ENCODE data around the gene KREMEN2. TPM values are rescaled to one million over a fixed set of nuclear protein-coding genes. Genes with fewer than 3 reads are reported as not detected.

The KREMEN2 gene
- total and polyA plus RNA-seq, 2 donors (not counting 3 experiments of a cell fraction or from before 2014, with no cell fraction given), result not detected

DNA sequence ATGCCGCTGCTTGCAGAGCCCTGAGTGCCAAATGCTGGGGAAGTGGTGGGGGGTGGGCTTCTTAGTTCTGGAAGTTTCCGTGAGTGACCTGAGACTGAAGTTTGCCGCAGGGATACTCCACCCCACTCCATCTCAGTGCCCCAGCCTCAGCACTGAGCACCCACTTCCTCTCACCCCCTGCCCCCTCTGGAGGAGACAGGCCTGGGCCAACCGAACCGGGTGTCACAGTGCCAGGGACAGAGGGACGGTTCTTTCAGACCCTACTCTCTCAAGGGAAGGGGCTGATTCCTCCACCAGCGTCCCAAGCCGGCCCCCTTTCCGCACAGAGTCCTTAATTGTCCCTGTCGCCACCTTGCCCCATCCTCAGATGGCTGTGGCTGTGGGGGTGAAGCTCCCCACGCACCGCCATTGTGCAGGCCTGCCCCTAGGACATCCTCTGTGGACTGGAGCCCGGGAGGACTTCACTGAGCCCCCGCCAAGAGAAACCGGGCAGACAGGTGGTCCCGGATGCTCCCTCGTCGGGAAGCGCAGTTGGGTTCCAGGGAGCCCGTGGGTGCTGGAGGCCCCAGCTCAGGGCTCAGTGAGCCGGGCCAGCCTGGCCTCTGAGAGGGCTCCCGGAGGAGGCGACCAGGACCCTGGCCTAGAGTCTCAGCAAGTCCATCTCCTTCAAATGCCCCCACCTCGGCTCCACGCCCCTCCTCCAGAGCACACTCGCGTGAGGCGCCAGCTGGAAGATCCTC is 1.6 kb upstream of the KREMEN2 start:
- FAIRE-seq (no peak), DNase-seq (ENCODE audit: low read depth, low spot score) (no peak)
- H4K20me1 ChIP-seq (replicated peaks; ENCODE audit: control insufficient read depth, extremely low read depth, insufficient read depth, low read length), result no peaks in the 10 kb centered on the region
- H3K9ac ChIP-seq (replicated peaks; ENCODE audit: extremely low read depth, insufficient read depth, low read length), result no peak overlapping the region
- H3K36me3 ChIP-seq (ENCODE audit: control insufficient read depth in 2 of 2, extremely low read depth in 1 of 2, insufficient read depth in 2 of 2, low read length in 2 of 2), result no peaks in the 10 kb centered on the region
- H2AFZ ChIP-seq (ENCODE audit: low read depth, low read length), result no peak overlapping the region
- peaks cover 27 to 48% of the 10 kb centered on the region in 2 experiments for H3K27me3 ChIP-seq (ENCODE audit: control insufficient read depth in 2 of 2, insufficient read depth in 2 of 2, low read length in 2 of 2)
- TF ChIP-seq FOS (IDR thresholded peaks at IDR 0.05; ENCODE audit: borderline replicate concordance, insufficient read depth, low read length) (no peak), GATA2 (IDR thresholded peaks at IDR 0.05; ENCODE audit: insufficient read depth, insufficient read length, low read depth, low read length) (no peak), POLR2A (IDR thresholded peaks at IDR 0.05; ENCODE audit: low read depth, low read length) (no peak), JUN (IDR thresholded peaks at IDR 0.05; ENCODE audit: borderline replicate concordance, insufficient read depth, insufficient read length, low read depth) (no peak), MYC (IDR thresholded peaks at IDR 0.05; ENCODE audit: low read depth, low read length) (no peak), POLR2AphosphoS5 (IDR thresholded peaks at IDR 0.05; ENCODE audit: insufficient read depth, low read depth, low read length) (no peak), EZH2 (IDR thresholded peaks at IDR 0.05; ENCODE audit: borderline replicate concordance, low read depth, low read length, severe bottlenecking) (no peak)
- TF ChIP-seq, protein P1, sequence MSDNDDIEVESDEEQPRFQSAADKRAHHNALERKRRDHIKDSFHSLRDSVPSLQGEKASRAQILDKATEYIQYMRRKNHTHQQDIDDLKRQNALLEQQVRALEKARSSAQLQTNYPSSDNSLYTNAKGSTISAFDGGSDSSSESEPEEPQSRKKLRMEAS (IDR thresholded peaks at IDR 0.05; ENCODE audit: insufficient read depth, insufficient read length), result no peak
- TF ChIP-seq, protein P2, sequence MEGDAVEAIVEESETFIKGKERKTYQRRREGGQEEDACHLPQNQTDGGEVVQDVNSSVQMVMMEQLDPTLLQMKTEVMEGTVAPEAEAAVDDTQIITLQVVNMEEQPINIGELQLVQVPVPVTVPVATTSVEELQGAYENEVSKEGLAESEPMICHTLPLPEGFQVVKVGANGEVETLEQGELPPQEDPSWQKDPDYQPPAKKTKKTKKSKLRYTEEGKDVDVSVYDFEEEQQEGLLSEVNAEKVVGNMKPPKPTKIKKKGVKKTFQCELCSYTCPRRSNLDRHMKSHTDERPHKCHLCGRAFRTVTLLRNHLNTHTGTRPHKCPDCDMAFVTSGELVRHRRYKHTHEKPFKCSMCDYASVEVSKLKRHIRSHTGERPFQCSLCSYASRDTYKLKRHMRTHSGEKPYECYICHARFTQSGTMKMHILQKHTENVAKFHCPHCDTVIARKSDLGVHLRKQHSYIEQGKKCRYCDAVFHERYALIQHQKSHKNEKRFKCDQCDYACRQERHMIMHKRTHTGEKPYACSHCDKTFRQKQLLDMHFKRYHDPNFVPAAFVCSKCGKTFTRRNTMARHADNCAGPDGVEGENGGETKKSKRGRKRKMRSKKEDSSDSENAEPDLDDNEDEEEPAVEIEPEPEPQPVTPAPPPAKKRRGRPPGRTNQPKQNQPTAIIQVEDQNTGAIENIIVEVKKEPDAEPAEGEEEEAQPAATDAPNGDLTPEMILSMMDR (IDR thresholded peaks at IDR 0.05; ENCODE audit: extremely low read depth in 1 of 2, insufficient read depth in 1 of 2, low read depth in 1 of 2, low read length in 2 of 2), result no peak
- H3K27ac ChIP-seq (ENCODE audit: insufficient read depth, low read depth, low read length), result no peak overlapping the region
- H3K4me1 ChIP-seq (ENCODE audit: control insufficient read depth, extremely low read depth, insufficient read depth, low read length), result peaks cover 7% of the 10 kb centered on the region
- no peaks in the 10 kb centered on the region for H3K9me3 ChIP-seq (replicated peaks; ENCODE audit: control insufficient read depth, insufficient read depth, low read length)
- intact Hi-C loops (cut with micrococcal nuclease), result no loop called here
- ChIA-PET CTCF (interaction anchor here (1.4 kb wide), 2 partner anchors 22 to 124 kb away, joined by 3 to 5 read pairs; no protein-coding TSS in a partner anchor), POLR2A (no interaction called here)
- no peaks in the 10 kb centered on the region for H3K9me1 ChIP-seq (replicated peaks; ENCODE audit: control insufficient read depth, extremely low read depth, insufficient read depth, low read length)
- dilution Hi-C loops (cut with MboI; ENCODE audit: extremely low pct_ligation_motif_present, low sequenced_read_pairs), result no loop called here
- no TSS peak for BruUV-seq (replicated peaks)
- no peaks in the 10 kb centered on the region for H3K79me2 ChIP-seq (ENCODE audit: control insufficient read depth, insufficient read depth, low read length)
- H3K4me2 ChIP-seq (ENCODE audit: insufficient read depth, low read length), result no peak overlapping the region
- no peak overlapping the region for H3K4me3 ChIP-seq (replicated peaks in 1 of 3; ENCODE audit: insufficient read depth in 1 of 3, low read depth in 1 of 3, low read length in 3 of 3)

Data from endothelial cell of umbilical vein (primary cell).